HG03196 (cell line): Measurements from ENCODE around the gene PEG3.

Source experiments
- ATAC-seq: cut with Tn5 transposase; IDR thresholded peaks from one replicate; pipeline ENCODE4 v1.9.1; 2021; ENCODE audit not compliant: unreplicated experiment

PEG3 gene

DNA sequence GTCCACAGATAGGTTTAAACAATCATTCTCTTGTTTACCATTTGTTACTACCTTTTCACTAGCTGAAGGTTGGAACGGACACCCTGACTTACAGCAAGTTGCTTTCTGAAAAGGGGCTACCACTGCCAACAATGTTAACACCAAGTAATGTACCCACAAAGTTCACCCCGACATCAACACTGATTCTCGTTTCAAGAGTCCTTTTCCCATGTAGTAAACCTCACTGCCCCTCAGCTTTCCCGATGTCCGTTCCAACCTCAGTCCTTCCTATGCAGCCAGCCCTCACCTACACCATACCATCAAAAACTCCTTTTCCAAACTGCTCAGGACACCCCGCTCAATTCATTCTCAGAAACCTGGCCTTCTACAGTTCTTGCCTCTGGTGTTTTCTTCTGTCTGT, 29.0 kb downstream of the PEG3 start:
- ATAC-seq = no peak

DNA sequence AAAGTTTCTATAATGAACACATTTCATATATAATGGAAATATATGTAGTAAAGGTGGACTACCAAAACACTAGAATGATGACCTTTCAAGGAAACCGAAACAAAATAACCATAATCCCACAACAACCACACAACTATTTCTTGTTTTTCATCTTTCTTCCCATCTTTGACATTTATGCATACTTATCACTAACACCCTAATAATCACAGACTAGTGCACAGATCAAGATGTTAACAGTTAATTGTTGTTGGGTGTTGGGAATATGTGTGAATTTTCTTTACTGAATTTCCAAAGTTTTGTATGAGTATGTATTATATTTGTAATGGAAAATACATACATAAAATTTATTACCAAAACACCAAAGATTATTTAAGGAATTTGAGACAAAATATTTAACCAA, 30.3 kb downstream of the PEG3 start:
- no peak for ATAC-seq

GRCh38 chr19:56808717-56809392, 31.7 kb downstream of the PEG3 start:
- ATAC-seq = no peak

DNA sequence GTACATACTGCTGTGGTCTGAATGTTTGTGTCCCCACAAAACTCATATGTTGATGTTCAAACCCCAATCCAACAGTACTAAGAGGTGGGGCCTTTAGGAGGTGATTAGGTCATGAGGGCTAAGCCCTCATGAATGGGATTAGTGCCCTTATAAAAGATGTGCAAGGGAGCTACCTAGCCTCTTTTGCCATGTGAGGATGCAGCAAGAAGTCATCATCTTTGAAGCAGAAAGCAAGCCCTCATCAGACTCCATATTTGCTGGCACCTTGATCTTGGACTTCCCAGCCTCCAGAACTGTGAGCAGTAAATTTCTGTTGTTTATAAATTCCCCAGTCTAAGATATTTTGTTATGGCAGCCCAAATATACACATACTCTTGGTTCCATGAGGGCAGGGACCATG, 33.9 kb downstream of the PEG3 start:
- ATAC-seq = no peak
